Endothelial cell of umbilical vein (primary cell): ENCODE measurements around the gene MRGPRE. TPM values are rescaled to one million over a fixed set of nuclear protein-coding genes. Genes with fewer than 3 reads are reported as not detected.

ENCODE experiments used
- BruUV-seq: library from RNA; stranded (reverse); fragments of 400-500 nt; replicated peaks from 2 replicates; lab custom pipeline; 2021; lab: Mats Ljungman, UMichigan
- CTCF ChIA-PET: fragments of 300-600, 350-600 bp; sonication (Branson Sonifier 250); formaldehyde crosslinking; loops from one replicate; lab custom pipeline; 2021; ENCODE audit warnings: antibody characterized with exemption, inconsistent platforms; lab: Charles Lee
- POLR2A ChIA-PET: fragments of 300-600, 350-600 bp; sonication (Branson Sonifier 250); formaldehyde crosslinking; loops from one replicate; lab custom pipeline; 2021; ENCODE audit warnings: antibody characterized with exemption, inconsistent platforms; lab: Charles Lee
- DNase-seq: peaks from one replicate; pipeline ENCODE4 v3.0.0-alpha.2; 2011; ENCODE audit warnings: low read depth, low spot score
- FAIRE-seq: peaks from 2 replicates; lab custom pipeline; 2011; peaks lifted over from hg19 to GRCh38; lab: Jason Lieb, UNC
- H2AFZ ChIP-seq: 2 replicates; pipeline ENCODE4 v1.6.0; 2012; ENCODE audit warnings: low read depth, low read length, control low read depth, inconsistent platforms
- H3K27ac ChIP-seq: 2 replicates; pipeline ENCODE4 v1.5.1; 2011; ENCODE audit warnings: low read depth, mild to moderate bottlenecking, control low read depth, low read length, moderate library complexity; ENCODE audit not compliant: insufficient read depth
- H3K27me3 ChIP-seq, 2 experiments: 2 replicates each; pipeline versions ENCODE4 v1.6.0 to v1.6.1; 2011; ENCODE audit warnings: low read length in 2 of 2, mixed read lengths in 1 of 2; ENCODE audit not compliant: control insufficient read depth in 2 of 2, insufficient read depth in 2 of 2
- H3K36me3 ChIP-seq, 2 experiments: 2 replicates in 1 of 2; 3 replicates in 1 of 2; pipeline ENCODE4 v1.5.1; 2011; ENCODE audit warnings: low read length in 2 of 2, mild to moderate bottlenecking in 1 of 2, moderate library complexity in 1 of 2; ENCODE audit not compliant: control insufficient read depth in 2 of 2, insufficient read depth in 2 of 2; ENCODE audit errors: extremely low read depth in 1 of 2
- H3K4me1 ChIP-seq: 3 replicates; pipeline ENCODE4 v1.5.1; 2011; ENCODE audit warnings: mild to moderate bottlenecking, low read length; ENCODE audit not compliant: control insufficient read depth, insufficient read depth; ENCODE audit errors: extremely low read depth
- H3K4me2 ChIP-seq: 2 replicates; pipeline ENCODE4 v1.6.1; 2011; ENCODE audit warnings: low read length, control low read depth, mixed read lengths; ENCODE audit not compliant: insufficient read depth
- H3K4me3 ChIP-seq, 3 experiments: fragments of 200-600 bp in 1 of 3; sonication (generic), shearing (Covaris generic) in 1 of 3; replicated peaks in 1 of 3; 2 replicates each; pipeline ENCODE4 v1.5.1; 2011 to 2016; ENCODE audit warnings: control low read depth in 3 of 3, low read length in 3 of 3, mild to moderate bottlenecking in 2 of 3, inconsistent platforms in 1 of 3, low read depth in 1 of 3, moderate library complexity in 1 of 3; ENCODE audit not compliant: insufficient read depth in 1 of 3
- H3K79me2 ChIP-seq: 2 replicates; pipeline ENCODE4 v1.6.0; 2012; ENCODE audit warnings: low read length, inconsistent platforms; ENCODE audit not compliant: control insufficient read depth, insufficient read depth
- H3K9ac ChIP-seq: replicated peaks from 2 replicates; pipeline ENCODE3; 2011; ENCODE audit warnings: low read length, control low read depth; ENCODE audit not compliant: insufficient read depth; ENCODE audit errors: extremely low read depth
- H3K9me1 ChIP-seq: replicated peaks from 3 replicates; pipeline ENCODE4 v1.6.0; 2011; ENCODE audit warnings: mild to moderate bottlenecking, low read length; ENCODE audit not compliant: control insufficient read depth, insufficient read depth; ENCODE audit errors: extremely low read depth
- H3K9me3 ChIP-seq: replicated peaks from 2 replicates; pipeline ENCODE4 v1.5.1; 2012; ENCODE audit warnings: low read length, inconsistent platforms; ENCODE audit not compliant: control insufficient read depth, insufficient read depth
- H4K20me1 ChIP-seq: replicated peaks from 2 replicates; pipeline ENCODE3; 2011; ENCODE audit warnings: mild to moderate bottlenecking, low read length; ENCODE audit not compliant: control insufficient read depth, insufficient read depth; ENCODE audit errors: extremely low read depth
- CTCF ChIP-seq, 2 donors: IDR thresholded peaks; 1 replicate in 1 of 2; 2 replicates in 1 of 2; pipeline ENCODE4 v1.5.1; 2011; ENCODE audit warnings: low read length in 2 of 2, mild to moderate bottlenecking in 2 of 2, moderate library complexity in 2 of 2, control low read depth in 1 of 2, inconsistent platforms in 1 of 2, low read depth in 1 of 2; ENCODE audit not compliant: insufficient read depth in 1 of 2; ENCODE audit errors: extremely low read depth in 1 of 2
- EZH2 ChIP-seq: IDR thresholded peaks from 2 replicates; pipeline ENCODE4 v1.6.1; 2012; ENCODE audit warnings: borderline replicate concordance, low read depth, mild to moderate bottlenecking, moderate library complexity, low read length, inconsistent platforms; ENCODE audit not compliant: severe bottlenecking
- FOS ChIP-seq: IDR thresholded peaks from 2 replicates; pipeline ENCODE4 v1.6.1; 2011; ENCODE audit warnings: mild to moderate bottlenecking, low read length, moderate library complexity, borderline replicate concordance; ENCODE audit not compliant: insufficient read depth
- GATA2 ChIP-seq: IDR thresholded peaks from 2 replicates; pipeline ENCODE4 v1.7.0; 2011; ENCODE audit warnings: low read depth, mild to moderate bottlenecking, moderate library complexity, mixed read lengths, low read length; ENCODE audit not compliant: insufficient read length, insufficient read depth
- JUN ChIP-seq: IDR thresholded peaks from 2 replicates; pipeline ENCODE4 v1.6.1; 2011; ENCODE audit warnings: borderline replicate concordance, low read depth; ENCODE audit not compliant: insufficient read length, insufficient read depth
- MAX ChIP-seq: IDR thresholded peaks from 2 replicates; pipeline ENCODE4 v1.6.1; 2011; ENCODE audit not compliant: insufficient read depth, insufficient read length
- MYC ChIP-seq: IDR thresholded peaks from one replicate; pipeline ENCODE4 v1.6.1; 2011; ENCODE audit warnings: mild to moderate bottlenecking, low read depth, low read length
- POLR2A ChIP-seq: IDR thresholded peaks from 2 replicates; pipeline ENCODE4 v1.6.1; 2012; ENCODE audit warnings: low read depth, mild to moderate bottlenecking, control low read depth, low read length
- POLR2AphosphoS5 ChIP-seq: IDR thresholded peaks from 2 replicates; pipeline ENCODE4 v1.6.1; 2012; ENCODE audit warnings: low read depth, mild to moderate bottlenecking, control low read depth, low read length, moderate library complexity; ENCODE audit not compliant: insufficient read depth
- dilution Hi-C: fragments of 300-500 bp; cut with MboI; formaldehyde crosslinking; loops from one replicate; pipeline ENCODE4 v1.15.0; 2019; ENCODE audit warnings: low sequenced_read_pairs; ENCODE audit not compliant: extremely low pct_ligation_motif_present
- intact Hi-C: fragments of 100-400 bp; cut with micrococcal nuclease; formaldehyde crosslinking; loops from one replicate; pipeline ENCODE4 v1.10.0; 2022
- polyA plus RNA-seq, 4 experiments: library from polyadenylated mRNA; depleted of rRNA in 3 of 4; stranded (reverse) in 3 of 4; unstranded in 1 of 4; fragments of >200 nt; gene quantifications; 2 replicates each; pipeline versions ENCODE4 v1.2.1 to v1.2.3, GENCODE V29; 2011 to 2012; ENCODE audit warnings: missing spikeins in 1 of 4
- total RNA-seq: library from RNA; stranded (reverse); gene quantifications from 2 replicates; pipeline ENCODE4 v1.2.3, GENCODE V29; 2021

Gene MRGPRE
- total and polyA plus RNA-seq, 2 donors (not counting 3 experiments of a cell fraction or from before 2014, with no cell fraction given) = not detected

GRCh38 chr11:3213659-3214419 lies 18.4 kb downstream of the MRGPRE start:
- Histone ChIP-seq H2AFZ (no peak overlapping the region), H3K9me1 (no peaks in the 10 kb centered on the region), H3K27ac (no peak overlapping the region), H3K9ac (no peak overlapping the region), H3K36me3 (no peaks in the 10 kb centered on the region), H3K9me3 (no peaks in the 10 kb centered on the region), H3K4me2 (no peak overlapping the region), H3K79me2 (no peaks in the 10 kb centered on the region), H3K4me3 (no peak overlapping the region), H4K20me1 (no peaks in the 10 kb centered on the region), H3K4me1 (no peaks in the 10 kb centered on the region), H3K27me3 (peaks cover 2 to 13% of the 10 kb centered on the region in 2 experiments)
- TF ChIP-seq JUN (no peak), CTCF (IDR thresholded peaks at IDR 0.05; ENCODE audit: extremely low read depth in 1 of 2, insufficient read depth in 1 of 2, low read depth in 1 of 2, low read length in 2 of 2) (no peak), MAX (no peak)
- no TSS peak for BruUV-seq
- intact Hi-C loops (no loop called here), dilution Hi-C loops (no loop called here)
- FAIRE-seq (no peak), DNase-seq (no peak)
- ChIA-PET POLR2A (no interaction called here), CTCF (interaction anchor here (1.1 to 1.7 kb wide), 2 partner anchors 18 to 175 kb away, joined by 4 to 6 read pairs; no protein-coding TSS in a partner anchor)

- Histone ChIP-seq H3K9ac (no peak overlapping the region), H3K4me1 (no peaks in the 10 kb centered on the region), H3K9me3 (no peaks in the 10 kb centered on the region), H2AFZ (no peak overlapping the region), H3K4me3 (no peak overlapping the region), H3K36me3 (no peaks in the 10 kb centered on the region), H3K9me1 (no peaks in the 10 kb centered on the region), H3K79me2 (no peaks in the 10 kb centered on the region), H3K27me3 (peaks cover 10 to 17% of the 10 kb centered on the region in 2 experiments), H3K4me2 (no peak overlapping the region), H4K20me1 (no peaks in the 10 kb centered on the region), H3K27ac (no peak overlapping the region)
- DNase-seq = no peak
- no TSS peak for BruUV-seq
- intact Hi-C loops = no loop called here
- POLR2A ChIA-PET = no interaction called here
- no peak for FAIRE-seq
- no peak for TF ChIP-seq FOS
- TF ChIP-seq GATA2 = no peak
- no peak for TF ChIP-seq POLR2A
- TF ChIP-seq MYC = no peak
- no peak for TF ChIP-seq MAX
- TF ChIP-seq EZH2 = no peak
- TF ChIP-seq JUN = no peak
- no peak for TF ChIP-seq POLR2AphosphoS5
- no peak for TF ChIP-seq CTCF (IDR thresholded peaks at IDR 0.05; ENCODE audit: extremely low read depth in 1 of 2, insufficient read depth in 1 of 2, low read depth in 1 of 2, low read length in 2 of 2)
- CTCF ChIA-PET = interaction anchor here (0.9 to 1.7 kb wide), 5 partner anchors 9 to 201 kb away, joined by 3 to 5 read pairs (median 3); no protein-coding TSS in a partner anchor
- dilution Hi-C loops = no loop called here
These were observed 23.9 kb downstream of the MRGPRE start for GRCh38 chr11:3208272-3208671.
